CD14-positive monocyte (primary cell): ENCODE measurements around the gene AIFM3. TPM values are rescaled to one million over a fixed set of nuclear protein-coding genes. Genes with fewer than 3 reads are reported as not detected.
A peak's percentile ranks its signal among the peaks of the same experiment; 100 is the strongest.

Source experiments
- DNase-seq, 3 donors: peaks; one replicate each; pipeline ENCODE4 v3.0.0-alpha.2; 2011 to 2022
- H2AFZ ChIP-seq: 2 replicates; pipeline ENCODE4 v1.6.0; 2012; ENCODE audit warnings: mild to moderate bottlenecking, low read depth, low read length, inconsistent platforms; ENCODE audit not compliant: insufficient read depth, poor library complexity, severe bottlenecking
- H3K27ac ChIP-seq, 2 donors: 1 replicate in 1 of 2; 2 replicates in 1 of 2; pipeline ENCODE4 v1.5.1; 2012 to 2013; ENCODE audit warnings: low read length in 2 of 2, control low read depth in 1 of 2, inconsistent platforms in 1 of 2, low read depth in 1 of 2, mild to moderate bottlenecking in 1 of 2
- H3K27me3 ChIP-seq, 2 donors: one replicate each; pipeline versions ENCODE4 v1.6.0 to v1.6.1; 2011 to 2013; ENCODE audit warnings: low read length in 2 of 2; ENCODE audit not compliant: control insufficient read depth in 2 of 2, insufficient read depth in 2 of 2
- H3K36me3 ChIP-seq, 2 donors: replicated peaks in 1 of 2; 1 replicate in 1 of 2; 2 replicates in 1 of 2; pipeline versions ENCODE4 v1.5.1 to v1.6.1; 2012 to 2013; ENCODE audit warnings: low read length in 2 of 2, control low read depth in 1 of 2, inconsistent platforms in 1 of 2, mild to moderate bottlenecking in 1 of 2; ENCODE audit not compliant: insufficient read depth in 2 of 2, control insufficient read depth in 1 of 2
- H3K4me1 ChIP-seq, 2 donors: 1 replicate in 1 of 2; 2 replicates in 1 of 2; pipeline versions ENCODE4 v1.5.1 to v1.6.1; 2012 to 2013; ENCODE audit warnings: low read length in 2 of 2, control low read depth in 1 of 2, inconsistent platforms in 1 of 2, mild to moderate bottlenecking in 1 of 2, moderate library complexity in 1 of 2; ENCODE audit not compliant: insufficient read depth in 2 of 2, control insufficient read depth in 1 of 2
- H3K4me2 ChIP-seq: replicated peaks from 2 replicates; pipeline ENCODE3; 2012; ENCODE audit warnings: low read length, moderate library complexity, mild to moderate bottlenecking; ENCODE audit not compliant: poor library complexity, severe bottlenecking; ENCODE audit errors: extremely low read depth
- H3K4me3 ChIP-seq, 3 experiments: fragments of 200-600 bp in 1 of 3; sonication (generic) in 1 of 3; replicated peaks in 1 of 3; 1 replicate in 2 of 3; 2 replicates in 1 of 3; pipeline ENCODE4 v1.5.1; 2011 to 2013; ENCODE audit warnings: low read length in 3 of 3, mild to moderate bottlenecking in 3 of 3, control low read depth in 2 of 3, low read depth in 2 of 3, inconsistent platforms in 1 of 3, moderate library complexity in 1 of 3
- H3K79me2 ChIP-seq: 2 replicates; pipeline ENCODE4 v1.6.0; 2012; ENCODE audit warnings: mild to moderate bottlenecking, control low read depth, inconsistent platforms, low read length, moderate library complexity; ENCODE audit not compliant: insufficient read depth
- H3K9ac ChIP-seq: 2 replicates; pipeline ENCODE4 v1.6.0; 2017; ENCODE audit warnings: low read length, mild to moderate bottlenecking; ENCODE audit not compliant: insufficient read depth, poor library complexity, severe bottlenecking
- H3K9me3 ChIP-seq, 2 donors: replicated peaks in 1 of 2; 1 replicate in 1 of 2; 2 replicates in 1 of 2; pipeline versions ENCODE4 v1.5.1 to v1.6.1; 2012 to 2013; ENCODE audit warnings: low read length in 2 of 2, control low read depth in 1 of 2; ENCODE audit not compliant: control insufficient read depth in 1 of 2, insufficient read depth in 1 of 2
- H4K20me1 ChIP-seq: 2 replicates; pipeline ENCODE4 v1.6.0; 2012; ENCODE audit warnings: mild to moderate bottlenecking, low read length, control low read depth, moderate library complexity; ENCODE audit not compliant: insufficient read depth
- H3K27ac Mint-ChIP-seq, 7 donors: one replicate each; pipeline ENCODE4 v1.8.0; 2020; ENCODE audit warnings: mild to moderate bottlenecking in 7 of 7, mixed read lengths in 7 of 7, moderate library complexity in 6 of 7, inconsistent platforms in 2 of 7
- H3K27me3 Mint-ChIP-seq, 3 donors: one replicate each; pipeline ENCODE4 v1.8.0; 2021 to 2022; ENCODE audit warnings: low read depth in 3 of 3, mild to moderate bottlenecking in 3 of 3, mixed read lengths in 3 of 3, moderate library complexity in 3 of 3, inconsistent platforms in 1 of 3
- H3K36me3 Mint-ChIP-seq, 2 donors: one replicate each; pipeline ENCODE4 v1.8.0; 2020; ENCODE audit warnings: mixed read lengths in 2 of 2, inconsistent platforms in 1 of 2, mild to moderate bottlenecking in 1 of 2
- H3K4me1 Mint-ChIP-seq: one replicate; pipeline ENCODE4 v1.8.0; 2020; ENCODE audit warnings: mild to moderate bottlenecking, mixed read lengths
- H3K4me3 Mint-ChIP-seq, 2 donors: one replicate each; pipeline ENCODE4 v1.8.0; 2020; ENCODE audit warnings: mild to moderate bottlenecking in 2 of 2, mixed read lengths in 2 of 2, moderate library complexity in 1 of 2
- H3K9me3 Mint-ChIP-seq, 7 donors: one replicate each; pipeline ENCODE4 v1.8.0; 2020 to 2022; ENCODE audit warnings: mixed read lengths in 7 of 7, mild to moderate bottlenecking in 6 of 7, moderate library complexity in 6 of 7, inconsistent platforms in 2 of 7
- CTCF ChIP-seq: fragments of 200-600 bp; IDR thresholded peaks from one replicate; pipeline ENCODE4 v1.8.0; 2022; ENCODE audit warnings: antibody characterized with exemption, mild to moderate bottlenecking
- WGBS: methylation state at CpG from one replicate; pipeline ENCODE4 v1.1.5; 2013; ENCODE audit warnings: missing lambda C conversion rate; ENCODE audit not compliant: insufficient coverage; 5-methylcytosine and 5-hydroxymethylcytosine counted together
- intact Hi-C, 2 donors: fragments of 100-400 bp; cut with micrococcal nuclease; formaldehyde crosslinking; loops; one replicate each; pipeline versions ENCODE4 v1.15.0 to v1.15.1; 2023
- polyA plus RNA-seq, 3 donors: library from polyadenylated mRNA; depleted of rRNA in 1 of 3; unstranded in 2 of 3; stranded (reverse) in 1 of 3; fragments of 300-500 nt in 2 of 3; fragments of >200 nt in 1 of 3; fragmentation: Illumina TruSeq in 2 of 3; gene quantifications; 1 replicate in 2 of 3; 2 replicates in 1 of 3; pipeline ENCODE4 v1.2.3, GENCODE V29; 2012 to 2021

The AIFM3 gene
- polyA plus RNA-seq, 3 donors = 2.1 to 40.9 (median 2.3) TPM

DNA sequence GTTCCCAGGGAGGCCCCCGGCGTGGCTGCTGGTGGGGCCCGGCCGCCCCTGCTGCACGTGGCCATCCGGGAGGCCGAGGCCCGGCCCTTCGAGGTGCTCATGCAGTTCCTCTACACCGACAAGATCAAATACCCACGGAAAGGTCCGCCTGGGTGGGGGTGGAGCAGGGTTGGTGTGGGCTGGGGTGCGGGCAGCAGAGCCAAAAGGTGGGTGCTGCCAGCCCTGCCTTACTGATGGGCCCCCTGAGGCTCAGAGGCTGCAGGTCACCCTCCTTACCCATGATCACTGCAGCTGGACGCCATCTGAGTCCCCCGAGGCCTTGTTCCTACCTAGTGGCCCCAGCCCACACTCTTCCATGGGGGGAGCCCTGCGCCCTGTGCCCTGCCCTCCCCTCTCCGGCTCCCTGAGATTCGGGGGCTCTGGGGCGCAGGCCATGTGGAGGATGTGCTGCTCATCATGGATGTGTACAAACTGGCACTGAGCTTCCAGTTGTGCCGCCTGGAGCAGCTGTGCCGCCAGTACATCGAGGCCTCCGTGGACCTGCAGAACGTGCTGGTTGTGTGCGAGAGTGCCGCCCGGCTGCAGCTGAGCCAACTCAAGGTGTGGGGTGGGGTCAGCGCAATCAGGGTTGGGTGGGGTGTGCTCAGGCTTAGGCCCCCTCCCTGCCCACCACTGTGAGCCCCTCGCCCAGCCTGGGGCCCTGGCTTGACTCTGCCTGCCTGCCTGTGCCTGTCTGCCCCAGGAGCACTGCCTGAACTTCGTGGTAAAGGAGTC, 27.3 kb downstream of the AIFM3 start:
- H3K4me1 ChIP-seq = no peaks in the 10 kb centered on the region
- H3K4me1 Mint-ChIP-seq = no peaks in the 10 kb centered on the region
- no peak overlapping the region for H3K27ac ChIP-seq
- H3K79me2 ChIP-seq = no peaks in the 10 kb centered on the region
- H4K20me1 ChIP-seq = no peaks in the 10 kb centered on the region
- no peak overlapping the region for H2AFZ ChIP-seq
- no peaks in the 10 kb centered on the region for H3K9me3 ChIP-seq
- H3K4me2 ChIP-seq = no peak overlapping the region
- DNase-seq = no peak
- no peak overlapping the region for H3K9ac ChIP-seq
- H3K36me3 ChIP-seq = peaks cover 75 to 95% of the 10 kb centered on the region in 2 donors
- H3K27ac Mint-ChIP-seq = peak overlapping the region in 1 of 7 donors; percentile 13
- no peak for TF ChIP-seq CTCF
- H3K36me3 Mint-ChIP-seq = peaks cover 45 to 76% of the 10 kb centered on the region in 2 donors
- WGBS = 96% methylated on average over 15 of the region's 30 CpGs
- no peak overlapping the region for H3K4me3 Mint-ChIP-seq
- no peaks in the 10 kb centered on the region for H3K9me3 Mint-ChIP-seq
- H3K4me3 ChIP-seq = no peak overlapping the region
- H3K27me3 Mint-ChIP-seq = peaks cover 0 to 6% (median 3%) of the 10 kb centered on the region in 3 donors
- H3K27me3 ChIP-seq = no peaks in the 10 kb centered on the region
- intact Hi-C loops = no loop called here

GRCh38 chr22:20994902-20995241, 27.8 kb downstream of the AIFM3 start:
- Mint-ChIP-seq H3K36me3 (peaks cover 48 to 79% of the 10 kb centered on the region in 2 donors), H3K27ac (no peak overlapping the region), H3K4me1 (no peaks in the 10 kb centered on the region), H3K9me3 (no peaks in the 10 kb centered on the region), H3K4me3 (no peak overlapping the region), H3K27me3 (peaks cover 0 to 6% (median 3%) of the 10 kb centered on the region in 3 donors)
- Histone ChIP-seq H2AFZ (no peak overlapping the region), H3K36me3 (peaks cover 80 to 98% of the 10 kb centered on the region in 2 donors), H3K79me2 (no peaks in the 10 kb centered on the region), H3K4me3 (no peak overlapping the region), H4K20me1 (no peaks in the 10 kb centered on the region), H3K9me3 (no peaks in the 10 kb centered on the region), H3K27me3 (no peaks in the 10 kb centered on the region), H3K4me2 (no peak overlapping the region), H3K9ac (no peak overlapping the region), H3K27ac (no peak overlapping the region), H3K4me1 (no peaks in the 10 kb centered on the region)
- no peak for DNase-seq
- 99% methylated on average over 8 of the region's 10 CpGs for WGBS
- intact Hi-C loops = no loop called here
- no peak for TF ChIP-seq CTCF
